Stomach (tissue), 9 donors: ENCODE measurements around the gene BTN2A1. TPM values are rescaled to one million over a fixed set of nuclear protein-coding genes. Genes with fewer than 3 reads are reported as not detected.

ENCODE experiments used
- DNase-seq, 2 donors: peaks; one replicate each; pipeline versions ENCODE4 v3.0.0 to v3.0.0-alpha.2; 2013 to 2019
- H3K27ac ChIP-seq, 5 donors: fragments of 200-600 bp in 4 of 5; sonication (generic) in 4 of 5; one replicate each; pipeline ENCODE4 v1.5.1; 2013 to 2019; ENCODE audit warnings: mild to moderate bottlenecking in 1 of 5, moderate library complexity in 1 of 5
- H3K27me3 ChIP-seq, 3 donors: fragments of 200-600 bp; sonication (generic); one replicate each; pipeline ENCODE4 v1.5.1; 2017 to 2019; ENCODE audit warnings: mixed run types in 1 of 3
- H3K36me3 ChIP-seq, 4 donors: fragments of 200-600 bp; sonication (generic); 1 replicate in 3 of 4; 2 replicates in 1 of 4; pipeline ENCODE4 v1.5.1; 2016 to 2019
- H3K4me1 ChIP-seq, 4 donors: fragments of 200-600 bp; sonication (generic); one replicate each; pipeline ENCODE4 v1.5.1; 2016 to 2019
- H3K4me3 ChIP-seq, 4 donors: fragments of 200-600 bp; sonication (generic) in 3 of 4; one replicate each; pipeline ENCODE4 v1.5.1; 2016 to 2019; ENCODE audit warnings: mild to moderate bottlenecking in 1 of 4
- H3K9me3 ChIP-seq, 4 donors: fragments of 200-600 bp; sonication (generic); one replicate each; pipeline ENCODE4 v1.5.1; 2016 to 2019
- EP300 ChIP-seq: sonication (generic); formaldehyde crosslinking; IDR thresholded peaks from one replicate; pipeline ENCODE4 v1.6.1; 2017; ENCODE audit warnings: antibody characterized with exemption
- POLR2A ChIP-seq, 4 donors: fragments of 450-650 bp; IDR thresholded peaks; one replicate each; pipeline ENCODE4 v1.6.1; 2016; ENCODE audit warnings: antibody characterized with exemption in 4 of 4, control low read depth in 2 of 4, mild to moderate bottlenecking in 1 of 4, moderate library complexity in 1 of 4
- POLR2AphosphoS5 ChIP-seq, 3 donors: sonication (generic); formaldehyde crosslinking; IDR thresholded peaks; one replicate each; pipeline ENCODE4 v1.6.1; 2016; ENCODE audit warnings: antibody characterized with exemption in 3 of 3
- WGBS, 5 donors: extraction: QIAGEN DNeasy Blood & Tissue Kit in 3 of 5; methylation state at CpG; one replicate each; pipeline versions ENCODE4 v1.1.5 to v1.1.7; 2013 to 2018; 5-methylcytosine and 5-hydroxymethylcytosine counted together
- intact Hi-C: fragments of 100-400 bp; cut with DNase I; formaldehyde crosslinking; loops from one replicate; pipeline ENCODE4 v1.15.1; 2023; ENCODE audit warnings: low total_unique reads
- polyA plus RNA-seq, 3 donors: library from polyadenylated mRNA; stranded (reverse); fragments of 200-250 nt; gene quantifications; one replicate each; pipeline ENCODE4 v1.2.3, GENCODE V29; 2013
- total RNA-seq, 5 donors: library from RNA; depleted of rRNA; stranded (reverse); fragments of >200 nt; gene quantifications; one replicate each; pipeline versions ENCODE4 v1.1.0 to v1.2.3, GENCODE V29; 2014 to 2016
- TF ChIP-seq, protein P1 (sequence below), 7 experiments: fragments of 450-650 bp in 4 of 7; fragments of 200-600 bp in 3 of 7; sonication (generic) in 3 of 7; IDR thresholded peaks; one replicate each; pipeline ENCODE4 v1.5.1; 2016 to 2019; ENCODE audit warnings: antibody characterized with exemption in 7 of 7, control low read depth in 2 of 7, mild to moderate bottlenecking in 1 of 7
- donor health status: healthy with polysubstance abuse.
- donor health status: Bipolar disorder and iron deficiency.
- donor health status: healthy.

Gene BTN2A1
- total and polyA plus RNA-seq, 8 donors: 2.9 to 16.9 (median 10.7) TPM

DNA sequence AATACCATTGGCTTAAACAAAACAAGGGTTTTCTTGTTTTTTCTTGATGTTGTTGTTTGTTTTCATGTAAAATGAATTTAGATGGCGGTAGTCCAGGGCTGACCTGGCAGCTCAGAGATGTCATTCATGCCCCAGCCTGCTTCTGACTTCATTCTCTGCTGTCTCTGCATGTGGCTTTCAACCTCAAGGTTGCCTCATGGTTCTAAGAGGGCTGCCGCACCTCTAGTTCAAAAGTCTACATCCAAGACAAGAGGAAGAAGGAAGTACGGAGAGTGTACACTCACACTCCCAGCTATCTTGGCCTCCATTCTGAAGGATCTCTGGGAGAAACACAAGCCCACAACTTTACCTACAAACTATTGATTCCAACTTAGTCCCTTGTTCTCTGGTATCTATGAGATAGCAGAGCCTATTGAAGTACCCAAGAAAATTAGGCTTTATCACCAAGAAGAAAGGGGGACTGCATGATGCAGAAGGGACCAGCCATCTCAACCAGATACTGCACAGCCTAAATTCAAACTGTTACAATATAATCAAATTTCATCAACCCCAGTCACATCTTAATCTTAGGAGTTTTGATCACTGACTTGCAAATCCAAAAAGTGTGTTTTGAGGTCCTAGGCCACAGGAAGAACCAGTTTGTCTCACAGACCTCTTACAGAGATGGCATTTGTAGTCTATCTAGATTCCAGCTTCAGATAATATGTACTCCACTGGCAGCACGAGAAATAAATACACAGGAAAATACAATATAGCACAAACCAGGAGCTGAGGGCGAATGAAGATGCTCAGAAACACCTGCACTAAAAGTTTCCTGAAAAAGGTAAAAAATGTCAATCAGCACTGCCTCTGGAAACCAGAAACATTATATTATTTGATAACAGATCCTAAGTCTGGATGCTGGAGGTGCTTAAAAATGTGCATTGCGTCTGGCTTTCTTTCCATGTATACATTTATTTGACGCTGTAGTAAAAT is 18.3 kb upstream of the BTN2A1 start:
- H3K27me3 ChIP-seq: no peaks in the 10 kb centered on the region
- peak overlapping the region; percentile 50 to 63 (median 52) for H3K4me3 ChIP-seq
- H3K36me3 ChIP-seq: peaks cover 0 to 11% (median 5%) of the 10 kb centered on the region in 4 donors
- 46 to 55% (median 49%) methylated on average over 7 of the region's 7 CpGs for WGBS, 5 donors
- intact Hi-C loops: no loop called here
- H3K9me3 ChIP-seq: peaks cover 0 to 3% (median under 1%) of the 10 kb centered on the region in 4 donors
- H3K4me1 ChIP-seq: peaks cover 10 to 36% (median 19%) of the 10 kb centered on the region in 4 donors
- H3K27ac ChIP-seq: peak overlapping the region in 4 of 5 donors; percentile 80 to 94 (median 88)
- TF ChIP-seq POLR2A (IDR thresholded peaks at IDR 0.05): no peak
- no peak for TF ChIP-seq POLR2AphosphoS5 (IDR thresholded peaks at IDR 0.05)
- TF ChIP-seq EP300: no peak
- TF ChIP-seq, protein P1, sequence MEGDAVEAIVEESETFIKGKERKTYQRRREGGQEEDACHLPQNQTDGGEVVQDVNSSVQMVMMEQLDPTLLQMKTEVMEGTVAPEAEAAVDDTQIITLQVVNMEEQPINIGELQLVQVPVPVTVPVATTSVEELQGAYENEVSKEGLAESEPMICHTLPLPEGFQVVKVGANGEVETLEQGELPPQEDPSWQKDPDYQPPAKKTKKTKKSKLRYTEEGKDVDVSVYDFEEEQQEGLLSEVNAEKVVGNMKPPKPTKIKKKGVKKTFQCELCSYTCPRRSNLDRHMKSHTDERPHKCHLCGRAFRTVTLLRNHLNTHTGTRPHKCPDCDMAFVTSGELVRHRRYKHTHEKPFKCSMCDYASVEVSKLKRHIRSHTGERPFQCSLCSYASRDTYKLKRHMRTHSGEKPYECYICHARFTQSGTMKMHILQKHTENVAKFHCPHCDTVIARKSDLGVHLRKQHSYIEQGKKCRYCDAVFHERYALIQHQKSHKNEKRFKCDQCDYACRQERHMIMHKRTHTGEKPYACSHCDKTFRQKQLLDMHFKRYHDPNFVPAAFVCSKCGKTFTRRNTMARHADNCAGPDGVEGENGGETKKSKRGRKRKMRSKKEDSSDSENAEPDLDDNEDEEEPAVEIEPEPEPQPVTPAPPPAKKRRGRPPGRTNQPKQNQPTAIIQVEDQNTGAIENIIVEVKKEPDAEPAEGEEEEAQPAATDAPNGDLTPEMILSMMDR (IDR thresholded peaks at IDR 0.05): no peak
- DNase-seq: no peak

DNA sequence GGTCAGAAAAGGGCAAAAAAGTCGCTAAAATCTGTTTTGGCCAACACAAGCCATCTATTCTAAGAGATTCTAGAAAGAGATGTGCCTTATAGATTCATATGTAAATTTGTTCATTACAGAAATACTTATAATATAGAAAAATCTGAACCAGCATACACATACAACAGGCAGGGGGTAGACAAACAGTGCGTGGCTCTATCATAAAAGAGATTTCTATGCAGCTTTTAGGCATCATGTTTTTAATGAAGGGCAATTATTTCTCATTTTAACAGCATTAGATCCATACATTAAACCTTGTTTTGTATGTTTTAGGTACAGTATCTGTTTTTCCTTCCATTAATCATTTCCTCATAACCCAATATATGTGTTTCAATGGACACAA is 16.8 kb upstream of the BTN2A1 start:
- Histone ChIP-seq H3K9me3 (no peaks in the 10 kb centered on the region), H3K27ac (peak overlapping the region in 4 of 5 donors; percentile 80 to 94 (median 88)), H3K27me3 (no peaks in the 10 kb centered on the region), H3K4me3 (peak overlapping the region; percentile 50 to 63 (median 52)), H3K4me1 (peaks cover 10 to 36% (median 21%) of the 10 kb centered on the region in 4 donors), H3K36me3 (peaks cover 0 to 20% (median 19%) of the 10 kb centered on the region in 4 donors)
- DNase-seq: no peak
- intact Hi-C loops: no loop called here
- WGBS, 5 donors: 4 to 24% (median 13%) methylated on average over 2 of the region's 2 CpGs
- TF ChIP-seq, protein P1 (IDR thresholded peaks at IDR 0.05): no peak
- TF ChIP-seq POLR2A (IDR thresholded peaks at IDR 0.05): no peak
- TF ChIP-seq EP300: no peak
- no peak for TF ChIP-seq POLR2AphosphoS5 (IDR thresholded peaks at IDR 0.05)

DNA sequence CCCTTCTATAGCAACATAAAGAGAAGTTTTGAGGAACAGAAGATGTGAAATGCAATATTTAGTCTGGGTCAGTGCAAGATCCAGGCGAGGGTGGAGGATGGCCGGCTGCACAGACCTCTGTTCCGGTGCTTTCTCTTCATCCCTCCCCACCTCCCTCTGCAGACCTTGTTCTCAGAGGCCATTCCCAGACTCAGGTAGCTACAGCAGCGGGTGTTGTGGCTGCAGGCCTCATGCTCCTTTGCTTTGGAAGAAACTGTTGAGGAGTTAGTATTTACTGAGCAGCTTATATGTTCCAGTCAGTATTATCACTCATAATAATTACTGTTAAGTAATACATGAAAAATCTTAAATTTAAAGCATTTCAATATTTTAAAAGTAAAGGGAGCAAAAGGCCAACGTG is 15.8 kb upstream of the BTN2A1 start:
- Histone ChIP-seq H3K27ac (no peak overlapping the region), H3K36me3 (peaks cover 0 to 29% (median 29%) of the 10 kb centered on the region in 4 donors), H3K4me1 (peaks cover 10 to 36% (median 21%) of the 10 kb centered on the region in 4 donors), H3K9me3 (no peaks in the 10 kb centered on the region), H3K27me3 (no peaks in the 10 kb centered on the region), H3K4me3 (peak overlapping the region in 2 of 4 donors; percentile 51 to 54)
- no peak for DNase-seq
- intact Hi-C loops: no loop called here
- TF ChIP-seq POLR2AphosphoS5 (IDR thresholded peaks at IDR 0.05) (no peak), EP300 (no peak), POLR2A (IDR thresholded peaks at IDR 0.05) (no peak)
- TF ChIP-seq, protein P1 (IDR thresholded peaks at IDR 0.05): no peak
- 62 to 76% (median 63%) methylated on average over 5 of the region's 5 CpGs for WGBS, 5 donors

DNA sequence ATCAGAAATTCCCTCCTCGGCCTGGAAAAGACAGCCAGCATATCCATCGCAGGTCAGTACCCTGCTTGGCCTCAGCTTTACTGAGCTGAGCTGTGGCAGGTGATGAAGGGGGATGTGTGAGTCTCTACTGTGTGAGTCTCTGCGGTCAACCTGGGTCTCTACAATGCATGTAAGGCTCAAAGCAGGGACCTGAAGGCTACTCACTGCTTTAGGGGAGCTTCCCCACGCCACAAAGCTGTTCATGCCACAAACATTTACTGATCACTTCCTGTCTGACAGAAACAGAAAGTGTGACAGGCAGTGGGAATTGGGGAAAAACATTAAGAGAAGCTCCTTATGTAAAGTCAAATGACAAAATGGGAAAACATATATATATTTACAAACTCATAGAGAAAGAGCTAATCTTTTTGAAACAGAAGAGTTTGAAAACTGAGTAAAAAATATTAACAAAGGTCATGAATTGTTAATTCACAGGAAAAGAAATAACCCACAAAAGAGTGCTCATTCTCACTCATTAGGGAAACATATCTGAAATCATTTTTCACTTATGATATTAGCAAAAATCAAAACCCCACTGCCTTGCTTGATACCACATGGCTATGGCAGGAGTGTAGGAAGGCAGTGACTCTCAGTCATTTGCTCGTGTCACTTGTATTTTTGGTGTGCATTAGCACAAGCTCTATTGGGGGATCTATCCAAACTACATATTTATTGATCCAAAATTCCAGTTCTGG is 11.7 kb upstream of the BTN2A1 start:
- no peak overlapping the region for H3K4me3 ChIP-seq
- H3K27ac ChIP-seq: no peak overlapping the region
- no peaks in the 10 kb centered on the region for H3K27me3 ChIP-seq
- H3K9me3 ChIP-seq: no peaks in the 10 kb centered on the region
- H3K36me3 ChIP-seq: peaks cover 2 to 63% (median 59%) of the 10 kb centered on the region in 4 donors
- no peak for DNase-seq
- intact Hi-C loops: no loop called here
- 65 to 89% (median 81%) methylated on average over 4 to 5 of the region's 5 CpGs for WGBS, 5 donors
- peaks cover 10 to 19% (median 15%) of the 10 kb centered on the region in 4 donors for H3K4me1 ChIP-seq
- no peak for TF ChIP-seq EP300
- no peak for TF ChIP-seq POLR2A (IDR thresholded peaks at IDR 0.05)
- TF ChIP-seq, protein P1 (IDR thresholded peaks at IDR 0.05): no peak
- no peak for TF ChIP-seq POLR2AphosphoS5 (IDR thresholded peaks at IDR 0.05)
